Measurements from ENCODE around the gene GPR157. TPM values are rescaled to one million over a fixed set of nuclear protein-coding genes. Genes with fewer than 3 reads are reported as not detected.

GPR157 gene
- total and polyA plus RNA-seq, 2 of the 13 experiments (the other 11 are each of a cell fraction or from before 2014, with no cell fraction given), result 10.1 to 19.2 TPM

GRCh38 chr1:9061252-9061960, 67.5 kb downstream of the GPR157 start (continued):
- TF ChIP-seq HMGXB3 (CRISPR knock-in tag; IDR thresholded peaks at IDR 0.05; ENCODE audit: borderline replicate concordance) (no peak), RELA (CRISPR knock-in tag; IDR thresholded peaks at IDR 0.05) (no peak), TCF7L2 (IDR thresholded peaks at IDR 0.05; ENCODE audit: low read depth, low read length) (no peak), BRD4 (CRISPR knock-in tag; IDR thresholded peaks at IDR 0.05) (no peak), RBFOX2 (IDR thresholded peaks at IDR 0.05; ENCODE audit: low read depth, low read length) (no peak), ZHX1 (CRISPR knock-in tag; IDR thresholded peaks at IDR 0.05; ENCODE audit: low read depth) (no peak)

Measured in HepG2 (cell line).